ENCODE results near the gene KCNN4.

- TF ChIP-seq POLR2A (IDR thresholded peaks at IDR 0.05) (no peak), CTCF (IDR thresholded peaks at IDR 0.05) (no peak)
Observed at GRCh38 chr19:43798546-43799409, 18.0 kb upstream of the KCNN4 start.
